HG02970 (cell line): ENCODE results near the gene NUDT4B.
A peak's percentile ranks its signal among the peaks of the same experiment; 100 is the strongest.
"Not testable (repeated sequence)": the region's sequence is repeated elsewhere in the genome, so short reads cannot be mapped to it uniquely, and the experiment has no call there.

Source experiments
- ATAC-seq: cut with Tn5 transposase; IDR thresholded peaks from one replicate; pipeline ENCODE4 v1.9.1; 2021; ENCODE audit warnings: mild to moderate bottlenecking, moderate library complexity, moderate number of reproducible peaks; ENCODE audit not compliant: unreplicated experiment, low FRiP score

NUDT4B gene

DNA sequence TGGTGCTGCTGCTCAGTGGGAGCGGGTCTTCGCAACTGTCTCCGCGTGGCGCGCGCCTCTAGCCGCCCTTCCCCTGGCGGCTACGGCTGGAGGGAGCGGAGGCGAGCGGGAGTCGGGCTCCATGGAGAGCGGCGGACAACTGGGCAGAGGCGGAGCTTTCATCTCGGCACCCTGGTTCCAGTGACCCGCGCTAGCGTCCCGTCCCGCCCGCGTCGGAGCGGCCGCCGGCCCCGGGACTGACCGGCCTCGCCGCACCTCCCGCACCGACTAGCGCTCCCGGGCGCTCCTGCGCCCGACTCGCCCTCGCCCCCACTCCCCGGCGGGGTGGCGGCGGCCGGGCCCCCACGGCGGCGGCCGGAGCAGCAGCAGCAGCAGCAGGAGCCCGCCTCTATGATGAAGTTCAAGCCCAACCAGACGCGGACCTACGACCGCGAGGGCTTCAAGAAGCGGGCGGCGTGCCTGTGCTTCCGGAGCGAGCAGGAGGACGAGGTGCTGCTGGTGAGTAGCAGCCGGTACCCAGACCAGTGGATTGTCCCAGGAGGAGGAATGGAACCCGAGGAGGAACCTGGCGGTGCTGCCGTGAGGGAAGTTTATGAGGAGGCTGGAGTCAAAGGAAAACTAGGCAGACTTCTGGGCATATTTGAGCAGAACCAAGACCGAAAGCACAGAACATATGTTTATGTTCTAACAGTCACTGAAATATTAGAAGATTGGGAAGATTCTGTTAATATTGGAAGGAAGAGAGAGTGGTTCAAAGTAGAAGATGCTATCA lies at the start of gene NUDT4B:
NUDT4B (plus strand) TSS at position 212 of the 772 bp plus-strand sequence; CDS start at position 391, 179 bp downstream.
- not testable (repeated sequence) for ATAC-seq

DNA sequence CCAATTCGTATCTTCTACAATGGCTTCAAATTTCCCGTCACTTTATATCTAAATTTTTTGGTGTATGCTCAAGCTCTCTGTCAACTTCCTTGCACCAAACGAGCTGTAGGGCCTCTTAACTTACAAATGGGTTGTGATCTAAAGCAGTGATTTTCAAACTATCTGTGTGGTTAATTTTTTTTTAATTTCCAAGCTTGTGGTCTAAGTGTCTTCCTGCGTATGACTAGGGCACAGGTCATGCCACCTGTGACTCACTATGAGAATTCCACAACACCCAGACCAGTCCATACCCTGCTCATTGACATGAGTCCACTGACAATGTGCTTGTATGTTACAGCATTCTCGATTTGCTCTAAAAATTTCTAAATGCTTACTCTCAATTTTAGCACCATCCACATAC lies 49.2 kb upstream of the NUDT4B start:
- not testable (repeated sequence) for ATAC-seq

GRCh38 chr1:148702242-148702641 lies 46.3 kb upstream of the NUDT4B start:
- not testable (repeated sequence) for ATAC-seq

DNA sequence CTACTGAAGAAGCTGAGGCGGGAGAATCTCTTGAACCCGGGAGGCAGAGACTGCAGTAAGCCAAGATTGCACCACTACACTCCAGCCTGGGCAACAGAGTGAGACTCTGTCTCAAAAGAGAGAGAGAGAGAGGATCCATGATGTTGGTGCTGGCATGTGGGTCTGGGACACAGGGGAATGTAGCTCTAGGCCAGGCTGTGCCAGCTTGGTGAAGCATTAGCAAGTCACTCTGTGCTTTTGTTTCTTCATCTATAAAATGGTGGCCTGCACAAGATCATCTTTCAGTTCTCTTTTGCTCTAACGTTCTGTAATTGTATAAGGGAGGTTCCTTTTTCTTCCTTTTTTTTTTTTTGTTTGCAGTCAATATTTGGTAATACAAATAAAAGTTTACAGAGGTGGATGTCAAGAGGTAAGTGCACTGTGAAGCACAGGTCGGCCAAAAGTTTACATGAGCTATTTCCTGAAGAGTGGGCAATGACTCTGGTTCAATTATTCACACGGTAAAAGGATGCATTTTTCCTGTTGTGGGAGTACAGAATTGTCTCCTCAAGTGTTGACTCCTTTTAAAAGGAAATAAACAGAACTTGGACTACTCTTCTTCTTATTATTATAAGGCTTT lies 44.5 kb upstream of the NUDT4B start:
- not testable (repeated sequence) for ATAC-seq

GRCh38 chr1:148705316-148705948 lies 43.1 kb upstream of the NUDT4B start:
- not testable (repeated sequence) for ATAC-seq

DNA sequence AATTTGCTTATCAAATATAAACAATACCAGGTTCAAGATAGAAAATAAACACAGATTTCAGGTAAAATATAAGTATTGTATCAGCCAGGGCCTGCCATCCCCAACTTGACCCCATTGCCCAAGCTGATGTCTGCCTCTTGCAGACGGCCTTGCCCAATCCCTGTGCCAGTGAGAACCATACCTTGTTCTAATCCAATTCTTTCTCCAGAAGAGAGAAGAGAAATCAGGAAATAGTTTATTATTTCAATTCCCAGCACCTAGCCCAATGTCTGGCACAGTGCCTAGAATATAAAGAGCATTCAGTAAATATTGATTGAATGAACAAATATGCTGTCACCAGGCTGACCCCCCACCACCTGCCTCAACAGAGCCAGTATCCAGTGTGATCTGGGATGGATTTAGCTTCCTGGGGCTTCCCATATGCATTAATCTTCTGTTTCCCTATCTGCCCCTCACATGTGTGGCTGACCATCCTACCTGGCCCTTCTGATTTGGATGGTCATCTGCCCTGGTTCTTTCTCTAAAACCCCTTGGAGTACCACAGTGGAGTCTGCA lies 39.7 kb upstream of the NUDT4B start:
- ATAC-seq = not testable (repeated sequence)

DNA sequence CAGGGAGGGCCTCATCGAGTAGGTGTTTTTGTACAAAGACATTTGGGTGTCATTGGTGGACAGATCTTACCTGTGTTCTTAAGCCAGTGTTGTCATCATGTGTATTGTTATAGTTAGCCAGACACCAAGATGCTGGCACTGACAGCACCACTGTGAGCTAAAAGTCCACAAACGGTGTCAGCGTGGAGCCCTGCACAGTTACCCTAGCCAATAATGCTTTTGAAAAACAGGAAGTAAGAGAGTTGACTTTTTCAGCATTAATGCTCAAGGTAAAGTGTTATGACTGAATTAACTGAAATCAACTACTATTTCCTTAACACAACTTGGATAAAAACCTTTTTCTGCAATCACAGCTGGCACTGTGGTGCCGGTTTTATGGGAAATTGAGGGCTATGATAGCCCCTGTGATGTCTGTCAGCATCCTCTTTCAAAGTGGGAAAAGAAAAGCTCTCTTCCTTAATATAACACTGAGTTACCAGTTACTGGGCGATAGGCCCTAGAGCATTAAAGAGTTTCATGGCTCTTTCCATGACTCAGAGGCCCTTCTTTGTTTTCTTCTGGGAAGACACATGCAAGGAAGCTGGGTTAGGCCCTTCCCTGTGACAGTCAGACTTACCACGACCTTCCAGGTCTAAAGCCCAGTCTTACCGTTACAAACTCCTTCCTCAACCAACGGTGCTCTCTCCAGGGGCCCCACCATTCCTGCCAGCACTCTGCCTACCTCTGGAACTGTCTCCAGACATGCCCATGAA lies 37.6 kb upstream of the NUDT4B start:
- ATAC-seq = not testable (repeated sequence)

DNA sequence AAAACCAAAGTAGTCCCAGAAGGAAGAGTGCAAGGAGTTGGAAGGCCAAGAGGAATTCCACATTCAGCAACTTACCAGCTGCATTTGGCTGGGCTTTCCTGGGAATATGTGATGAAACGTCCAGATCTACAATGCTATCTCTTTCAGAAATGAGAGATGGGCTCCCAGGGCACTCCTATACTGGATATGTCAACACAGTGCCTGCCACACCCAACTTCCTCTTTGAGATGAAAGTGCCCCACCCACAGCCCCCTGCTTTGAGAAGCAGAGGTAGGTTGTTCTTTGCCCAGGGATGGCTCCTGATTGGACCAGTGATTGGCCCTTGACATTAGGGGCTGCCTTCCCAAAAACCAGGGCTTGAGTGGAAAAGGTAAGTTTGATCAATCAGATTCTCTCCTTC lies 36.2 kb upstream of the NUDT4B start:
- not testable (repeated sequence) for ATAC-seq

DNA sequence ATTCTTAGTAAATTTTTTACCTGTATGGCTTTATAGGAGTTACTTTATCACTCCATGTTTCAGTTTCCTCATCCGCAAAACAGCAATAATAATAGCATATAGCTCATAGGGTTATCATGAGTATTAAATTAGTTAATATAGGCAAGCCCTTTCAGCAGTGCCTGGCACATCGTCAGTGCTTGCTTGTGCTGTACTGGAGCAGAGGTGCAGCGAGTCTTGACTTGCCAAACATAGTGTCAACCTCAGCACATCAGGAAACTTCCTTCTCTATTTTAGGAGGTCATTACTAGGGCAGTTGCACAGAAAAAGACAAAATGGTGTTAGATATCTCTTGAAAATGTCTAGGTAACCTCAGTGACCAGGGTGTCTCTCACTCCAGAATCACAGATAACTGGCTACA lies 33.1 kb upstream of the NUDT4B start:
- ATAC-seq = not testable (repeated sequence)

DNA sequence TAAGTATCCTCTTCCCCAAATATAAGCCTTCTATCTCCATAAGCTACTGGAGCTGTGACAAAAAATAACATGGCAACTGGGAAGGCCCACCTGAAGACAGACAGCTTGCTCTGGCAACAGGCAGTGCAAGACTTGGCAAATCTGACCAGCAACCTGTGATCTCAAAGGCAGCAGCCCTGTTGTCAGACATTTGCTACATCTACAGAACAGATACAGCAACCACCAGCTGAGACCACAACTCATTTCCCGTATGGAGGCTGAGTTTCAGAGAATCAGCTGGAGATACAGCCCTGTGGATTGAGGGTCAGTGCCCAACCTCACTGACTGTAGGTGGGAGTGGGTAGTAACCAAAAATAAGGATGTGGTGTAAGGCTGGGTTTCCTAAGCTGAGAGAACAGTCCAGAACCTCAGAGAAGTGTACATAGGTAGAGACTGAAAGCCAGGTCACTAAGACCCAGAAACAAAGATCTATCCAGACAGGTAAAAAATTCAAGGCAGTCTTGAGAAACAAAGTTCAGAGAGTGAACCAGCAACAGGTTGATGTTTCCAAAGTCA lies 31.5 kb upstream of the NUDT4B start:
- ATAC-seq = not testable (repeated sequence)

- ATAC-seq = not testable (repeated sequence)
Observed at GRCh38 chr1:148720918-148721317, 27.7 kb upstream of the NUDT4B start.

- not testable (repeated sequence) for ATAC-seq
Observed at GRCh38 chr1:148722758-148723157, 25.8 kb upstream of the NUDT4B start.

DNA sequence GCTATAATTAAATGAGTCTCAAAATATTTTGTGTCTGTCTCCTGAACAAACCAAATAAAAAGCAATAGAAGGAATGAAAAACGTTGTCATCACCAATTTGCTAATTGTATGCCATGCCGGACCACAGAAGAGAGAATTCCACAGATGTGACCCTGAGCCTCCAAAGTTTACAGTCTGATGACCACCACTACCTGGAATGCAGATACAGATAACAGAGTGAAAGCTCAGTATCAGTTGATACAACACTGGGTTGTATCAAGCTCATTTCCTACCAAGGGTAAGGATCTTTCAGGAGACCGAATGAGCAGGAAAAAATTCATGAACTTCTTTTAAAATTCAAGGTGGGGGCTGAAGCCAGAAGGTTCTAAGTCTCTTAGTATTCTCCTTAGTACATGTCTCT lies 25.1 kb upstream of the NUDT4B start:
- not testable (repeated sequence) for ATAC-seq

DNA sequence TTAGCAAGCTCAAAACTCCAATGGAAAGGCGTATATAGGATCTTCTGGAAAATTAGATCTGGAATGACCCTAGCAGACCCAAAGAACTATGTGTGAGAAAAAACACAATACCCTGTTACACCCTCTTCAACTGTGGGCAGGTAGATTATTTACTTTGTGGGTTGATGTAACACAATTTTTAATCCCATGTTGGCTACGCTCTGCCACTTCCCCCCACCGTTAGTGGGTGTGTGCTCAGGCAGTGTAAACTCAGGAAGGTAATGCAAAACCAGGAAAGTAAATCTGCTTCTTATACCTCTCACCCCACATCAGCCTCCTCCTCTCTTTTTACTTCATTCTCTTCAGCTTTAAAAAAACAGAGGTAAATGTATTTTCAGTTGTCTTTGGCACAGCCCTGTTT lies 23.7 kb upstream of the NUDT4B start:
- ATAC-seq = not testable (repeated sequence)

DNA sequence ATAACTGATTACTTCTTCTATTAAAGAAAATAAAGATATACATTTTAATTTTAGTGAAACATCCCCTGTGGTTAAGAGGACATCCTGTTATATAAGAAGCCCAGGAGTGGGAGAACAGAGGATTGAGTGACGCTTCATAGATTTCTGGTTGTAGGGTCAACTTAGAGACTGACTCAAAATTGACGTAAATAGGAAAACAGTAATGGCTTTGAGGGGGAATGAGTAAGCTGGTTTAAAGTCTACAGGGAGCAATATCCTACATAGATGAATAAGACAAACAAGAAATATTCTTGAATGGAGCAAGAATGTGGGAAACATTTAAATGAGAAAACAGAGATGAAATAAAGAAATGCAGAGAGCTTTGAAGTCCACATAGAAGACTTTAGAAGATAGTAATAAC lies 20.7 kb upstream of the NUDT4B start:
- not testable (repeated sequence) for ATAC-seq

DNA sequence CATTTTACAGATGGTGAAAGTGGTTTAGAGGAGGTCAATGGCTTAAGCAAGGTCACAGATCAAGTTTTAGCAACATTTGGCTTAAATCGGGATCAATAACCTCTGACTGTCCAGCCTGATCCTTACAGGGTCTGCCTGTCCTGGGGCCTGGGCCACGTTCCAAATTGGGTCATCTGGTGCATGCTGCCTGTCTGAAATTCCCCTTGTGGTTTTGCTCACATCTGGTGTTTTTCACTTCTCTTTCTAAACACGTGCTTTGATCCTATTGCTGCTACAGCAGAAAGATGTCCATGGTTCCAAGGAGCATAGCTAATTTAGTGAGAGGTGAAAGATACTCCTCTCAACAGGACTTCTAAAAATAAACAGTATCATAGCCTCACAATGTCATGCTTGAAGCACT lies 19.4 kb upstream of the NUDT4B start:
- peak; percentile 75 for ATAC-seq

DNA sequence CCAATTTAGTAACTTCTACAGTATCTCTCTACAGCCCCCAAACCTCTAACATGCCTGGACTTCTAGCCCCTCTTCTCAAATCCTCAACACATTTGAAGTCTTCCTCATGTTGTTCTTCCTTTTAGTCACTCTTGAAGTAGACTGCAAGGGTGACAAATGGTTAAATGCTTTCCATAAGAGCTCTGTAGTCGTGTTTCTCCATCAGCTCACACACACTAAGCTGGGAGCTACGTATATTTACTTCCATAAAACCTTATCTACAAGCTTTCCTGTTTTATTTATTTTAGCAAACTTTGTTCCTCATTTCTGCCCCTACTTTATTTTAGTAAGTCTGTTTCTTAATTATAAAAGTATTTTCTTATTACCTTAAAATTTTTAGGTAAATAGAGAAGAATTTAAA lies 19.0 kb upstream of the NUDT4B start:
- not testable (repeated sequence) for ATAC-seq

DNA sequence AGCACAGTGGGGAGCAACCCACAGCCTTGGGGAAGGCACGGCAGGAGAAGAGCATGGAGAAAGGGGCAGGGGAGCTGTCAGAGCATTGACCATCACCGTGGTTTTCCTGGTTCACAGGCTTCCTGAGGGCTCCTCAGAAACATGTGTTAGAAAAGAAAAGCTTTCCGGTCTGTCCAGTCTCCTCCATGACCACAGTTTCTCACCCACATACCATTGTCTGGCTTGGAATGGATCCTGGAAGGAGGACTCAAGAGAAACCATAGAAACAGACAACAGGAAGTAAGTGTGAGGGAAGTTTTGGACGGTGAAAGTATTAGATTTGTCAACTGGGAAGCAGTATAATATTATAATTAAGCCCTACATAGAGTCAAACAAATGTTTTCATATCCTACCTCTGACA lies 16.3 kb upstream of the NUDT4B start:
- not testable (repeated sequence) for ATAC-seq

DNA sequence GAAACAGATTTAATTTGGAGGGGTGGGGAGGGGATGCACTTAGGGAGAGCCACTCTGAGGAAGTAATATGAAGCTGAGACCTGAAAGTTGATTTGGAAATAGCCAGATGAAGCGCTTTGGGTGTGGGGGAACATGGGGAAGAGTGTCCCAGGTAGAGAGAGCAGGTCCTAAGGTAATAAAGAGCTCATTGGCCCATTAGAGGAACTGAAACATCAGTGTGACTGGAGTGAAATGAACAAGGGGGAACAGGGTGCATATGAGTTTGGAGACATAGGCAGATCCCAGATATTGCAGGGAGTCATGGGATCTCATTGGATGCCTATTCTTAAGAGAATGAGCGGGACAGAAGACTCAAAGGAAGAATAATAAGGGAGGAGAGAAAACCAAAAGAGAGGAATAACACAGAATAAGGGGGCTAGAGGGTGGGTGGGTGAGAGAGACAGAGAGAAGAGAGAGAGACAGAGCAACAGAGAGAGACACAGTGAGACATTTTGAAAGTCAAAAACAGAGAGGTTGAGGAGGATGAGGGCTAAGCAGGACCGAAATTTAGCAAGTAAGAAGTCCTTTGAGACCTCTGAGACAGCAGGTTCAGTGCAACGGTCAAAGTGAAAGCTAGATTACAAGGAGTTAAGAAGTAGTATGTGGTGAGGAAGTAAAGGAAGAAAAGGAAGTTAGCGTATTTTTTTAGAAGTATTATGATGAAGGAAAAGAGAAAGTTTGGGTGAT lies 14.8 kb upstream of the NUDT4B start:
- not testable (repeated sequence) for ATAC-seq
